GM12878 (cell line): Measurements from ENCODE around the gene NOTCH1. TPM values are rescaled to one million over a fixed set of nuclear protein-coding genes. Genes with fewer than 3 reads are reported as not detected.

Experiments used
- ATAC-seq: fragments of 200-7000 bp; cut with Tn5 transposase; 3 replicates; pipeline ENCODE4 v1.9.1; 2020; ENCODE audit warnings: mild to moderate bottlenecking, moderate library complexity
- BruUV-seq: library from RNA; stranded (reverse); fragments of 400-500 nt; replicated peaks from 2 replicates; lab custom pipeline; 2021; lab: Mats Ljungman, UMichigan
- CTCF ChIA-PET: fragments of 300-600 bp; sonication (Branson Sonifier 250); formaldehyde crosslinking; extraction: SDS; loops from one replicate; lab custom pipeline; 2021; ENCODE audit warnings: inconsistent platforms; lab: Yijun Ruan, JAX
- POLR2A ChIA-PET: fragments of 350-600 bp; formaldehyde crosslinking; extraction: SDS; loops from one replicate; lab custom pipeline; 2021; ENCODE audit warnings: inconsistent platforms; lab: Charles Lee
- RAD21 ChIA-PET: fragments of 300-600 bp; sonication (Branson Sonifier 250); formaldehyde crosslinking; loops from one replicate; lab custom pipeline; 2023; ENCODE audit warnings: antibody characterized with exemption; ENCODE audit not compliant: unreplicated experiment; lab: Charles Lee
- SMC1A ChIA-PET: fragments of 300-600 bp; sonication (Branson Sonifier 250); formaldehyde crosslinking; loops from one replicate; lab custom pipeline; 2023; ENCODE audit not compliant: unreplicated experiment, uncharacterized antibody; lab: Charles Lee
- DNase-seq: peaks from one replicate; pipeline ENCODE4 v3.0.0-alpha.2; 2011; ENCODE audit warnings: low read depth, low spot score
- FAIRE-seq: peaks from 3 replicates; lab custom pipeline; 2011; peaks lifted over from hg19 to GRCh38; lab: Jason Lieb, UNC
- H2AFZ ChIP-seq: 2 replicates; pipeline ENCODE4 v1.6.0; 2011; ENCODE audit warnings: low read depth, low read length, control low read depth; ENCODE audit not compliant: control insufficient read depth
- H3K27ac ChIP-seq: 2 replicates; pipeline ENCODE4 v1.5.1; 2011; ENCODE audit warnings: control low read depth; ENCODE audit not compliant: control insufficient read depth, insufficient read depth
- H3K27me3 ChIP-seq, 2 experiments: replicated peaks in 1 of 2; 2 replicates each; pipeline versions ENCODE4 v1.6.0 to v1.6.1; 2011; ENCODE audit warnings: low read length in 1 of 2; ENCODE audit not compliant: control insufficient read depth in 2 of 2, insufficient read depth in 2 of 2
- H3K36me3 ChIP-seq, 2 experiments: 2 replicates each; pipeline ENCODE4 v1.5.1; 2011; ENCODE audit warnings: low read length in 1 of 2; ENCODE audit not compliant: control insufficient read depth in 2 of 2, insufficient read depth in 2 of 2
- H3K4me1 ChIP-seq: 2 replicates; pipeline ENCODE4 v1.6.1; 2011; ENCODE audit warnings: mild to moderate bottlenecking, low read length, moderate library complexity, mixed read lengths; ENCODE audit not compliant: control insufficient read depth, insufficient read depth
- H3K4me2 ChIP-seq: 2 replicates; pipeline ENCODE4 v1.6.0; 2011; ENCODE audit warnings: control low read depth; ENCODE audit not compliant: control insufficient read depth, insufficient read depth
- H3K4me3 ChIP-seq: fragments of 200-600 bp; sonication (generic); 2 replicates; pipeline ENCODE4 v1.5.1; 2016
- H3K79me2 ChIP-seq: 2 replicates; pipeline ENCODE4 v1.6.0; 2011; ENCODE audit warnings: low read length; ENCODE audit not compliant: control insufficient read depth, insufficient read depth
- H3K9ac ChIP-seq: 2 replicates; pipeline ENCODE4 v1.8.0; 2011; ENCODE audit warnings: low read length, control low read depth, mixed read lengths; ENCODE audit not compliant: control insufficient read depth, insufficient read depth
- H3K9me3 ChIP-seq: replicated peaks from 3 replicates; pipeline ENCODE4 v1.5.1; 2011; ENCODE audit warnings: mild to moderate bottlenecking, low read length; ENCODE audit not compliant: control insufficient read depth, insufficient read depth
- H4K20me1 ChIP-seq: 2 replicates; pipeline ENCODE4 v1.6.0; 2011; ENCODE audit not compliant: control insufficient read depth, insufficient read depth
- CHD2 ChIP-seq: IDR thresholded peaks from 2 replicates; pipeline ENCODE4 v1.6.1; 2011; ENCODE audit warnings: low read depth, low read length, improper control_type of control experiment, borderline replicate concordance
- GABPA ChIP-seq: IDR thresholded peaks from 2 replicates; pipeline ENCODE4 v1.6.1; 2014; ENCODE audit warnings: antibody characterized with exemption, low read depth, mild to moderate bottlenecking, inconsistent platforms
- HDAC2 ChIP-seq: fragments of 200-600 bp; sonication (generic); IDR thresholded peaks from 2 replicates; pipeline ENCODE4 v1.6.1; 2017
- MXI1 ChIP-seq: fragments of 150-350 bp; IDR thresholded peaks from 2 replicates; pipeline ENCODE4 v1.6.1; 2011; ENCODE audit warnings: low read depth, mild to moderate bottlenecking, inconsistent platforms, low read length, improper control_type of control experiment
- NR2C1 ChIP-seq: fragments of 450-650 bp; IDR thresholded peaks from 2 replicates; pipeline ENCODE4 v1.6.1; 2017; ENCODE audit warnings: antibody characterized with exemption, mild to moderate bottlenecking, moderate library complexity
- NRF1 ChIP-seq: conservative IDR thresholded peaks from 2 replicates; pipeline ENCODE4 v1.6.1; 2011; ENCODE audit warnings: mild to moderate bottlenecking, low read depth, low read length, improper control_type of control experiment
- PML ChIP-seq: IDR thresholded peaks from 2 replicates; pipeline ENCODE4 v1.6.1; 2012; ENCODE audit warnings: low read length, inconsistent platforms
- RBBP5 ChIP-seq: fragments of 200-600 bp; sonication (generic); conservative IDR thresholded peaks from 2 replicates; pipeline ENCODE4 v1.6.1; 2016
- SREBF2 ChIP-seq: IDR thresholded peaks from 2 replicates; pipeline ENCODE4 v1.6.1; 2012; ENCODE audit warnings: mild to moderate bottlenecking, low read length
- TARDBP ChIP-seq: IDR thresholded peaks from 2 replicates; pipeline ENCODE4 v1.6.1; 2016; ENCODE audit warnings: borderline replicate concordance
- WRNIP1 ChIP-seq: IDR thresholded peaks from 2 replicates; pipeline ENCODE4 v1.6.1; 2011; ENCODE audit warnings: low read depth, low read length, improper control_type of control experiment, borderline replicate concordance
- YBX1 ChIP-seq: fragments of 450-650 bp; IDR thresholded peaks from 2 replicates; pipeline ENCODE4 v1.6.1; 2016; ENCODE audit warnings: antibody characterized with exemption
- ZNF217 ChIP-seq: fragments of 450-650 bp; IDR thresholded peaks from 2 replicates; pipeline ENCODE4 v1.6.1; 2017; ENCODE audit warnings: antibody characterized with exemption, mild to moderate bottlenecking
- WGBS: methylation state at CpG from one replicate; pipeline ENCODE4 v1.1.6; 2016; ENCODE audit warnings: low lambda C conversion rate; ENCODE audit not compliant: insufficient replicate concordance, insufficient coverage; ENCODE audit errors: missing lambda C conversion rate; 5-methylcytosine and 5-hydroxymethylcytosine counted together
- in situ Hi-C: fragments of 300-500 bp; cut with MboI; formaldehyde crosslinking; loops from 9 replicates; pipeline ENCODE4 v1.14.3; 2018; ENCODE audit warnings: mixed read lengths
- intact Hi-C: fragments of 100-400 bp; cut with micrococcal nuclease; formaldehyde crosslinking; loops from one replicate; pipeline ENCODE4 v1.14.2; 2022; ENCODE audit not compliant: unreplicated experiment
- polyA plus RNA-seq, 11 experiments: library from polyadenylated mRNA; depleted of rRNA in 4 of 11; unstranded in 6 of 11; stranded (reverse) in 5 of 11; fragments of >200 nt; fragmentation: Nextera tagmentation in 4 of 11; fragmentation: Illumina TruSeq in 1 of 11; extraction: Ambion mirVana in 4 of 11; extraction: Trizol in 1 of 11; gene quantifications; 1 replicate in 1 of 11; 2 replicates in 10 of 11; pipeline versions ENCODE4 v1.2.1 to v1.2.3, GENCODE V29; 2011 to 2016; ENCODE audit warnings: inconsistent platforms in 2 of 11, missing spikeins in 2 of 11, low read depth in 1 of 11
- total RNA-seq, 4 experiments: library from RNA; depleted of rRNA in 3 of 4; stranded (reverse); fragments of >200 nt in 3 of 4; fragmentation: Illumina TruSeq in 1 of 4; extraction: Trizol in 1 of 4; gene quantifications; 2 replicates each; pipeline versions ENCODE4 v1.2.1 to v1.2.3, GENCODE V29; 2013 to 2021
- TF ChIP-seq, protein P1 (sequence below): IDR thresholded peaks from 2 replicates; pipeline ENCODE4 v1.6.1; 2011; ENCODE audit warnings: borderline replicate concordance, low read depth, mild to moderate bottlenecking, moderate library complexity, mixed read lengths, low read length; ENCODE audit not compliant: insufficient read depth; ENCODE audit errors: extremely low read length
- TF ChIP-seq, protein P2 (sequence below): IDR thresholded peaks from 2 replicates; pipeline ENCODE4 v1.6.1; 2012; ENCODE audit warnings: low read depth, low read length, improper control_type of control experiment
- TF ChIP-seq, protein P3 (sequence below): fragments of 450-650 bp; IDR thresholded peaks from 2 replicates; pipeline ENCODE4 v1.6.1; 2016; ENCODE audit warnings: mild to moderate bottlenecking, moderate library complexity, borderline replicate concordance
- TF ChIP-seq, protein P4 (sequence below): IDR thresholded peaks from 2 replicates; pipeline ENCODE4 v1.6.1; 2012; ENCODE audit warnings: low read length, inconsistent platforms

The NOTCH1 gene
- total and polyA plus RNA-seq, 10 of the 15 experiments (the other 5 are each of a cell fraction or from before 2014, with no cell fraction given), result 0.02 to 40.0 (median 3.7) TPM

- TF ChIP-seq, protein P1, sequence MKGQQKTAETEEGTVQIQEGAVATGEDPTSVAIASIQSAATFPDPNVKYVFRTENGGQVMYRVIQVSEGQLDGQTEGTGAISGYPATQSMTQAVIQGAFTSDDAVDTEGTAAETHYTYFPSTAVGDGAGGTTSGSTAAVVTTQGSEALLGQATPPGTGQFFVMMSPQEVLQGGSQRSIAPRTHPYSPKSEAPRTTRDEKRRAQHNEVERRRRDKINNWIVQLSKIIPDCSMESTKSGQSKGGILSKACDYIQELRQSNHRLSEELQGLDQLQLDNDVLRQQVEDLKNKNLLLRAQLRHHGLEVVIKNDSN, result no peak
- no peak for TF ChIP-seq WRNIP1
- no peak for TF ChIP-seq SREBF2
- TF ChIP-seq PML, result no peak
- no peak for TF ChIP-seq NR2C1
- TF ChIP-seq, protein P2, sequence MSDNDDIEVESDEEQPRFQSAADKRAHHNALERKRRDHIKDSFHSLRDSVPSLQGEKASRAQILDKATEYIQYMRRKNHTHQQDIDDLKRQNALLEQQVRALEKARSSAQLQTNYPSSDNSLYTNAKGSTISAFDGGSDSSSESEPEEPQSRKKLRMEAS, result no peak
- no peak for TF ChIP-seq TARDBP
- TF ChIP-seq ZNF217, result no peak
- TF ChIP-seq YBX1, result no peak
- TF ChIP-seq CHD2, result no peak
- TF ChIP-seq MXI1, result no peak
- TF ChIP-seq RBBP5, result no peak
- TF ChIP-seq GABPA, result no peak
- no peak for TF ChIP-seq NRF1
- TF ChIP-seq HDAC2, result no peak
- TF ChIP-seq, protein P3, sequence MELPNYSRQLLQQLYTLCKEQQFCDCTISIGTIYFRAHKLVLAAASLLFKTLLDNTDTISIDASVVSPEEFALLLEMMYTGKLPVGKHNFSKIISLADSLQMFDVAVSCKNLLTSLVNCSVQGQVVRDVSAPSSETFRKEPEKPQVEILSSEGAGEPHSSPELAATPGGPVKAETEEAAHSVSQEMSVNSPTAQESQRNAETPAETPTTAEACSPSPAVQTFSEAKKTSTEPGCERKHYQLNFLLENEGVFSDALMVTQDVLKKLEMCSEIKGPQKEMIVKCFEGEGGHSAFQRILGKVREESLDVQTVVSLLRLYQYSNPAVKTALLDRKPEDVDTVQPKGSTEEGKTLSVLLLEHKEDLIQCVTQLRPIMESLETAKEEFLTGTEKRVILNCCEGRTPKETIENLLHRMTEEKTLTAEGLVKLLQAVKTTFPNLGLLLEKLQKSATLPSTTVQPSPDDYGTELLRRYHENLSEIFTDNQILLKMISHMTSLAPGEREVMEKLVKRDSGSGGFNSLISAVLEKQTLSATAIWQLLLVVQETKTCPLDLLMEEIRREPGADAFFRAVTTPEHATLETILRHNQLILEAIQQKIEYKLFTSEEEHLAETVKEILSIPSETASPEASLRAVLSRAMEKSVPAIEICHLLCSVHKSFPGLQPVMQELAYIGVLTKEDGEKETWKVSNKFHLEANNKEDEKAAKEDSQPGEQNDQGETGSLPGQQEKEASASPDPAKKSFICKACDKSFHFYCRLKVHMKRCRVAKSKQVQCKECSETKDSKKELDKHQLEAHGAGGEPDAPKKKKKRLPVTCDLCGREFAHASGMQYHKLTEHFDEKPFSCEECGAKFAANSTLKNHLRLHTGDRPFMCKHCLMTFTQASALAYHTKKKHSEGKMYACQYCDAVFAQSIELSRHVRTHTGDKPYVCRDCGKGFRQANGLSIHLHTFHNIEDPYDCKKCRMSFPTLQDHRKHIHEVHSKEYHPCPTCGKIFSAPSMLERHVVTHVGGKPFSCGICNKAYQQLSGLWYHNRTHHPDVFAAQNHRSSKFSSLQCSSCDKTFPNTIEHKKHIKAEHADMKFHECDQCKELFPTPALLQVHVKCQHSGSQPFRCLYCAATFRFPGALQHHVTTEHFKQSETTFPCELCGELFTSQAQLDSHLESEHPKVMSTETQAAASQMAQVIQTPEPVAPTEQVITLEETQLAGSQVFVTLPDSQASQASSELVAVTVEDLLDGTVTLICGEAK, result no peak
- TF ChIP-seq, protein P4, sequence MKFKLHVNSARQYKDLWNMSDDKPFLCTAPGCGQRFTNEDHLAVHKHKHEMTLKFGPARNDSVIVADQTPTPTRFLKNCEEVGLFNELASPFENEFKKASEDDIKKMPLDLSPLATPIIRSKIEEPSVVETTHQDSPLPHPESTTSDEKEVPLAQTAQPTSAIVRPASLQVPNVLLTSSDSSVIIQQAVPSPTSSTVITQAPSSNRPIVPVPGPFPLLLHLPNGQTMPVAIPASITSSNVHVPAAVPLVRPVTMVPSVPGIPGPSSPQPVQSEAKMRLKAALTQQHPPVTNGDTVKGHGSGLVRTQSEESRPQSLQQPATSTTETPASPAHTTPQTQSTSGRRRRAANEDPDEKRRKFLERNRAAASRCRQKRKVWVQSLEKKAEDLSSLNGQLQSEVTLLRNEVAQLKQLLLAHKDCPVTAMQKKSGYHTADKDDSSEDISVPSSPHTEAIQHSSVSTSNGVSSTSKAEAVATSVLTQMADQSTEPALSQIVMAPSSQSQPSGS, result no peak
- no peak for DNase-seq
- FAIRE-seq, result no peak
- H2AFZ ChIP-seq, result no peak overlapping the region
- no TSS peak for BruUV-seq
- H3K9ac ChIP-seq, result no peak overlapping the region
- no peak overlapping the region for H3K4me3 ChIP-seq
- no peaks in the 10 kb centered on the region for H3K79me2 ChIP-seq
- SMC1A ChIA-PET, result no interaction called here
- no peak overlapping the region for H3K27ac ChIP-seq
- RAD21 ChIA-PET, result no interaction called here
- H4K20me1 ChIP-seq, result no peaks in the 10 kb centered on the region
- no peak for ATAC-seq
- POLR2A ChIA-PET, result no interaction called here
- in situ Hi-C loops (no loop called here), intact Hi-C loops (no loop called here)
- no peaks in the 10 kb centered on the region for H3K27me3 ChIP-seq
- no peaks in the 10 kb centered on the region for H3K9me3 ChIP-seq
- CTCF ChIA-PET, result no interaction called here
- no peaks in the 10 kb centered on the region for H3K4me1 ChIP-seq
- 96% methylated on average over 14 of the region's 26 CpGs for WGBS
- no peak overlapping the region for H3K4me2 ChIP-seq
- peaks cover 2 to 69% of the 10 kb centered on the region in 2 experiments; a peak in 3 of 4 replicates for H3K36me3 ChIP-seq
Measured at GRCh38 chr9:136510561-136510960, 35.3 kb downstream of the NOTCH1 start.
